SK-N-SH treated with all-trans-retinoic acid at 6 μM for 48 hours (cell line): ENCODE measurements around the gene HELQ.

ENCODE experiments used
- ARNTL ChIP-seq: fragments of 450-650 bp; formaldehyde crosslinking; IDR thresholded peaks from 2 replicates; pipeline ENCODE4 v1.5.0; 2020; ENCODE audit warnings: low read depth, mild to moderate bottlenecking, moderate library complexity, borderline replicate concordance
- CSRNP3 ChIP-seq: fragments of 250-450 bp; sonication (Bioruptor Pico); IDR thresholded peaks from 2 replicates; pipeline ENCODE4 v1.5.1; 2021; ENCODE audit warnings: mild to moderate bottlenecking, moderate library complexity
- OSR1 ChIP-seq: fragments of 250-450 bp; sonication (Bioruptor Pico); IDR thresholded peaks from 2 replicates; pipeline ENCODE4 v1.8.0; 2022; ENCODE audit warnings: moderate library complexity, mild to moderate bottlenecking, inconsistent platforms
- PATZ1 ChIP-seq: fragments of 250-450 bp; sonication (Bioruptor Pico); IDR thresholded peaks from 2 replicates; pipeline ENCODE4 v1.8.0; 2020; ENCODE audit warnings: mild to moderate bottlenecking, moderate library complexity, borderline replicate concordance
- POU6F1 ChIP-seq: fragments of 250-450 bp; sonication (Bioruptor Pico); IDR thresholded peaks from 2 replicates; pipeline ENCODE4 v1.8.0; 2021; ENCODE audit warnings: low read depth, mild to moderate bottlenecking, moderate library complexity, borderline replicate concordance
- PPARA ChIP-seq: fragments of 250-450 bp; sonication (Bioruptor Pico); IDR thresholded peaks from 2 replicates; pipeline ENCODE4 v1.5.0; 2020; ENCODE audit warnings: mild to moderate bottlenecking, borderline replicate concordance
- RARB ChIP-seq: fragments of 250-450 bp; sonication (Bioruptor Pico); IDR thresholded peaks from 2 replicates; pipeline ENCODE4 v1.8.0; 2021; ENCODE audit warnings: mild to moderate bottlenecking, moderate library complexity
- ZNF565 ChIP-seq: fragments of 450-650 bp; formaldehyde crosslinking; conservative IDR thresholded peaks from 2 replicates; pipeline ENCODE4 v1.5.0; 2020; ENCODE audit warnings: low read depth, mild to moderate bottlenecking, moderate library complexity

GRCh38 chr4:83438719-83439118, 16.9 kb downstream of the HELQ start:
- TF ChIP-seq ARNTL (CRISPR knock-in tag) (no peak), CSRNP3 (no peak), POU6F1 (no peak), RARB (CRISPR knock-in tag) (no peak), ZNF565 (CRISPR knock-in tag) (no peak), PATZ1 (CRISPR knock-in tag) (no peak), PPARA (CRISPR knock-in tag) (no peak), OSR1 (CRISPR knock-in tag) (no peak)
